ENCODE data around the gene PAPPA2.
"Not testable (repeated sequence)": the region's sequence is repeated elsewhere in the genome, so short reads cannot be mapped to it uniquely, and the experiment has no call there.

Gene PAPPA2

GRCh38 chr1:176462674-176463378, at the start of gene PAPPA2:
TSS of gene PAPPA2 (plus strand) at chr1:176463175. CDS start at chr1:176556323, 93,148 bp downstream.
- no peak for TF ChIP-seq CTCF (IDR thresholded peaks at IDR 0.05; ENCODE audit: borderline replicate concordance, control extremely low read depth, extremely low read depth, insufficient read depth, missing control alignments)
- DNase-seq (ENCODE audit: low spot score): no peak
- in situ Hi-C loops (cut with MboI; ENCODE audit: low sequenced_read_pairs, unreplicated experiment): no loop called here

- no peak for TF ChIP-seq CTCF (IDR thresholded peaks at IDR 0.05; ENCODE audit: borderline replicate concordance, control extremely low read depth, extremely low read depth, insufficient read depth, missing control alignments)
- no peak for DNase-seq (ENCODE audit: low spot score)
- in situ Hi-C loops (cut with MboI; ENCODE audit: low sequenced_read_pairs, unreplicated experiment): no loop called here
These were observed 46.2 kb upstream of the PAPPA2 start for GRCh38 chr1:176416777-176417176.

- in situ Hi-C loops (cut with MboI; ENCODE audit: low sequenced_read_pairs, unreplicated experiment); DNase-seq (ENCODE audit: low spot score): not testable (repeated sequence)
These were observed 43.4 kb upstream of the PAPPA2 start for GRCh38 chr1:176419608-176420007.

GRCh38 chr1:176434234-176434633, 28.7 kb upstream of the PAPPA2 start:
- in situ Hi-C loops (cut with MboI; ENCODE audit: low sequenced_read_pairs, unreplicated experiment): no loop called here
- DNase-seq (ENCODE audit: low spot score): no peak
- no peak for TF ChIP-seq CTCF (IDR thresholded peaks at IDR 0.05; ENCODE audit: borderline replicate concordance, control extremely low read depth, extremely low read depth, insufficient read depth, missing control alignments)

- in situ Hi-C loops (cut with MboI; ENCODE audit: low sequenced_read_pairs, unreplicated experiment): no loop called here
- DNase-seq (ENCODE audit: low spot score): no peak
- TF ChIP-seq CTCF (IDR thresholded peaks at IDR 0.05; ENCODE audit: borderline replicate concordance, control extremely low read depth, extremely low read depth, insufficient read depth, missing control alignments): no peak
These were observed 26.7 kb upstream of the PAPPA2 start for GRCh38 chr1:176436251-176436650.

- no peak for TF ChIP-seq CTCF (IDR thresholded peaks at IDR 0.05; ENCODE audit: borderline replicate concordance, control extremely low read depth, extremely low read depth, insufficient read depth, missing control alignments)
- in situ Hi-C loops (cut with MboI; ENCODE audit: low sequenced_read_pairs, unreplicated experiment): no loop called here
- no peak for DNase-seq (ENCODE audit: low spot score)
These were observed 22.8 kb upstream of the PAPPA2 start for GRCh38 chr1:176440176-176440575.

GRCh38 chr1:176444286-176444685, 18.7 kb upstream of the PAPPA2 start:
- in situ Hi-C loops (cut with MboI; ENCODE audit: low sequenced_read_pairs, unreplicated experiment): no loop called here
- no peak for TF ChIP-seq CTCF (IDR thresholded peaks at IDR 0.05; ENCODE audit: borderline replicate concordance, control extremely low read depth, extremely low read depth, insufficient read depth, missing control alignments)
- no peak for DNase-seq (ENCODE audit: low spot score)
